Stimulated activated naive CD8-positive, alpha-beta T cell treated with anti-CD3 and anti-CD28 coated beads, Interleukin-15, amount 100 ng/mL, for 72 hours (primary cell): ENCODE data around the gene SMAP2.

ENCODE experiments used
- ATAC-seq: fragments of 150-1000 bp; cut with Tn5 transposase; 2 replicates; pipeline ENCODE4 v1.10.0; 2021; ENCODE audit warnings: mild to moderate bottlenecking, moderate library complexity
- DNase-seq, 2 donors: peaks; one replicate each; pipeline ENCODE4 v3.0.0; 2021 to 2022
- H3K27ac Mint-ChIP-seq, 2 donors: one replicate each; pipeline ENCODE4 v1.8.0; 2022; ENCODE audit warnings: mild to moderate bottlenecking in 2 of 2, mixed read lengths in 2 of 2, moderate library complexity in 2 of 2
- H3K27me3 Mint-ChIP-seq: one replicate; pipeline ENCODE4 v1.8.0; 2022; ENCODE audit warnings: mixed read lengths
- H3K4me1 Mint-ChIP-seq: one replicate; pipeline ENCODE4 v1.8.0; 2022; ENCODE audit warnings: mild to moderate bottlenecking, mixed read lengths
- H3K4me3 Mint-ChIP-seq, 2 donors: one replicate each; pipeline ENCODE4 v1.8.0; 2022; ENCODE audit warnings: mild to moderate bottlenecking in 2 of 2, mixed read lengths in 2 of 2, moderate library complexity in 1 of 2
- H3K9me3 Mint-ChIP-seq, 2 donors: one replicate each; pipeline ENCODE4 v1.8.0; 2022; ENCODE audit warnings: mixed read lengths in 2 of 2

The SMAP2 gene

DNA sequence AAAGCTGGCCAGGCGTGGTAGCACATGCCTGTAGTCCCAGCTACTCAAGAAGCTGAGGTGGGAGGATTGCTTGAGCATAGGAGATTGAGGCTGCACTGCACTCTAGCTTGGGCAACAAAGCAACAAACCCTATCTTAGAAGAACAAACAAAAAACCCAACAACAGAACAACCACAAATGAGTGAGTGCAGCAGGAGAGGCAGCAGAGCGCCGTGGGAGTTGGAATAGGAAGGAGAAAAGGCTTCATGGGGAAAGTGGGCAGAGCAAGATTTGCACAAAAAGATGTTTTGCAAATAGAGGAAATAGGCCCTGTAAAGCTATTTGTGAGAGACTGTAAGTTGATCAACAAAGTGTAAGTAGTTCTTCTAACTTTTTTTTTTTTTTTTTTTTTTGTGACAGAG is 19.6 kb downstream of the SMAP2 start:
- H3K4me1 Mint-ChIP-seq, result peaks cover 100% of the 10 kb centered on the region
- H3K27me3 Mint-ChIP-seq, result no peaks in the 10 kb centered on the region
- no peaks in the 10 kb centered on the region for H3K9me3 Mint-ChIP-seq
- peak overlapping the region; percentile 36 to 97 for H3K27ac Mint-ChIP-seq
- DNase-seq (no peak), ATAC-seq (no peak)
- peak overlapping the region; percentile 62 to 80 for H3K4me3 Mint-ChIP-seq

GRCh38 chr1:40394491-40395172 is 21.1 kb downstream of the SMAP2 start:
- peaks cover 97% of the 10 kb centered on the region for H3K4me1 Mint-ChIP-seq
- peak overlapping the region; percentile 97 to 98 for H3K27ac Mint-ChIP-seq
- no peaks in the 10 kb centered on the region for H3K9me3 Mint-ChIP-seq
- H3K4me3 Mint-ChIP-seq, result peak overlapping the region; percentile 79 to 80
- DNase-seq, result peak in 1 of 2 donors; percentile 70
- ATAC-seq, result peak; percentile 95
- no peaks in the 10 kb centered on the region for H3K27me3 Mint-ChIP-seq

DNA sequence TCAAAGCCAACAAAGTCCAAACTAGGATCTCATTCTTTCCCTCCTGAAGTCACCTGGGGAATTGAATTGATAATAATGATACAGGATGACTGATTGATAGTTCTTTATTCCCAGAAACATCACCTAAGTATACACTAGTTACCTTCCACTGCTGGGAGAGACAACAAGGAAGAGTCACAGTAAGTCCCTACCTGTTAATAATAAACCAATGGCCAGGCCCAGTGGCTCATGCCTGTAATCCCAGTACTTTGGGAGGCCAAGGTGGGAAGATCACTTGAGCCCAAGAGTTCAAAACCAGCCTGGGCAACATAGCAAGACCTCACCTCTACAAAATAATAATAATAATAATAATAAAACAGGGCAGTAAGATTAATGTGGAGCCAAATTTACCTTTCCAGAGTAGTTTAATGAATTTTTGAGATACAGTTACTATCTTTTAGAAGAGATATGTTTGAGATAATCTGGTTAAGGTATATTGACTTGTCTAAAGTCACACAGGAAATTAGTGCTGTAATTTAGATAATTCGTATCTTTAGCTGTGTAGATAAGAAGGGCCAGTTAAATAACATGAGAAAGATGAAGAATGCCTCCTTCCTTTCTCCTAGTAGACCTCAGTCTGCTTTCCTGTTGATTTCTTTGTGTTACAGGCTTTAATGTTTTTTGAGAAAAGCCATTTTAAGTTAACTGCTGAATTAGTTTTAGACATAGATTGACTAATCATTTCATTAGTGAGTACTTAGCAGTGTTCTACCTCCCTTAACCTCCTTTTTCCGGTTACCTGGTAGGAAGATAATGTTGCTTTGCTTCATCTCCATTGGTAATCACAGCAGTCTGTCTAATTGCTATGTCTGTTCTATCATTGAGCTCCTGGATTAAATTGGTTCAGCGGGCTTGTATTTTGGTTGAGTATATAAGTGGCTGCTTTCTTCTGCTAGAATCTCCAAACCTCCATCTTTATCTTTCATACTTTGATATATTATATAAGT is 22.0 kb downstream of the SMAP2 start:
- H3K4me1 Mint-ChIP-seq, result peaks cover 97% of the 10 kb centered on the region
- H3K9me3 Mint-ChIP-seq, result no peaks in the 10 kb centered on the region
- peak overlapping the region; percentile 97 to 98 for H3K27ac Mint-ChIP-seq
- DNase-seq, result no peak
- H3K27me3 Mint-ChIP-seq, result no peaks in the 10 kb centered on the region
- H3K4me3 Mint-ChIP-seq, result peak overlapping the region; percentile 79 to 80
- ATAC-seq, result no peak

DNA sequence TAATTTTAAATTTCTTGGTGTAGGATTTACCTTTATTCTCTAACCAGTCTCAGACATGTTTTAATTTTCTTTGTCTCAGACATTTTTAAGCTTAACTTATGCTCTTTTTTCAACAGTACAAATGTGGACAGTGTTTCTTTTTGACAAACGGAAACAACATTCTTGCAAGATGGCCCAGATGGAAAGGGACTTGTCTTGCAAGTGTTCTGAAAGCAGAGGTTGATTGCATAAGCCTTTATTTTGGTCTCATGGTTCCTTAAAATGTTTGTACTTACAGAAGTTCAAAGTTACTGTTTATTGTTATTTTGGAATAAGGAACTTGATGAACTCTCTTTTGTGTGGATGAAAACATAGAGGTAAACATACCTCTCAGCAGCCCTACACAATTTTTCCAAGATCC is 22.9 kb downstream of the SMAP2 start:
- Mint-ChIP-seq H3K27me3 (no peaks in the 10 kb centered on the region), H3K4me3 (peak overlapping the region; percentile 50 to 80), H3K27ac (peak overlapping the region in 1 of 2 donors; percentile 80), H3K9me3 (no peaks in the 10 kb centered on the region), H3K4me1 (peaks cover 97% of the 10 kb centered on the region)
- ATAC-seq (no peak), DNase-seq (no peak)

DNA sequence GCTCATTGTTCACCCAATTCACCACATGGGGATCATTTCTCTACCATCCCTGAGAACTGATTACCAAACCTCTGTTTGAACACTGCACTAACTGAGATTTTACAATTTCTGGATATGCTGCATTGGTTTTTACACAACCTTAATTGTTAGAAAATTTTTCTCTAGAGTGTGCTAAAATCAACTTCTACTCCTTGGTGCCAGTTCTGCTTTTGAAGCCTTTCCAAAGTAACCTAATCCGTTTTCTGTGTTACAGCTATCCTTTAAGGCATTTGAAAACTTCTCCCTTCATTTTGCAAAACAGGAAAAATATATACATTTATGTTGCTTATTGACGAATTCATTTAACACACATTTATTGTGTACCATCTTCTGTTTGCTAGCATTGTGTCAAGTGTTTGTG is 23.7 kb downstream of the SMAP2 start:
- Mint-ChIP-seq H3K4me3 (peak overlapping the region; percentile 50 to 80), H3K4me1 (peaks cover 97% of the 10 kb centered on the region), H3K27me3 (no peaks in the 10 kb centered on the region), H3K9me3 (no peaks in the 10 kb centered on the region), H3K27ac (peak overlapping the region in 1 of 2 donors; percentile 89)
- no peak for DNase-seq
- ATAC-seq, result no peak

DNA sequence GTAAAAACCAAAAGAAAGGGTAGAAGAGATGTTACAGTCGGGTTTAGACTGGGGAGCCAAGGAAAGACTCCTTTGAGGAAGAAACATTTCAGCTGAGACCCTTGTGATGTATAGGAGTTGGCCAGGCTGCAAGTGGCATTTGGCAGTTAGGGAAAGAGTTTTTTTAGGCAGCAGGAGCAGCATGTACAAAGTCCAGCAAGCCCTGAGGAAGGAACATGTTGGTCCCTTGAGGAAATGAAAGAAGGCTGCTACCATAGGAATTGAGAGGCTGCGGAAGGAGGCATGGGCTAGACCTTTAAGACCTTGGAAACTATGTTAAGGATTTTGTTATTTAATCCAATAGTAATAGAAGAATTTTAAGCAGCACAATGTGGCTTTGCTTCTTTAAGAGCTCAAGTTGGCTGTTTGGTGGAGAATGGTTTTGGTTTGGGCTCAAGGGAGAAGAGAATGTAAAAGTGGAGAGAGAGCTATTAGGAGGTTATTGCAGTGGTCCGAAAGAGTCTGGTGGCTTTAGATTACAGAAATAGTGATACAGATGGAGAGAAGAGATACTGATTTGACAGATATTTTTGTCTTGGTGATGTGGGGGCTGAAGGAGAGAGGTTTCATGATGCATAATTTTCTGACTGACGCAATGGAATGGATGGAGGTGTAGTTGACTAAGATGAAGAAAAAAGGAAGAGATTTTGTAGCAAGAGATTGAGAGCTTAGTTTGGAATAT is 26.6 kb downstream of the SMAP2 start:
- no peaks in the 10 kb centered on the region for H3K27me3 Mint-ChIP-seq
- H3K9me3 Mint-ChIP-seq, result no peaks in the 10 kb centered on the region
- peak; percentile 84 for ATAC-seq

GRCh38 chr1:40401473-40402201 is 28.1 kb downstream of the SMAP2 start:
- Mint-ChIP-seq H3K4me3 (peak overlapping the region; percentile 59 to 67), H3K27me3 (no peaks in the 10 kb centered on the region), H3K9me3 (no peaks in the 10 kb centered on the region), H3K27ac (peak overlapping the region; percentile 77 to 91), H3K4me1 (peaks cover 92% of the 10 kb centered on the region)
- DNase-seq (no peak), ATAC-seq (no peak)

More for the DNA sequence above, 26.6 kb downstream of the SMAP2 start:
- no peak for DNase-seq
- Mint-ChIP-seq H3K4me1 (peaks cover 95% of the 10 kb centered on the region), H3K27ac (peak overlapping the region; percentile 0 to 87), H3K4me3 (peak overlapping the region; percentile 21 to 67)

GRCh38 chr1:40404670-40405462 is 31.3 kb downstream of the SMAP2 start:
- H3K9me3 Mint-ChIP-seq, result no peaks in the 10 kb centered on the region
- H3K27ac Mint-ChIP-seq, result peak overlapping the region; percentile 78 to 96
- peak overlapping the region; percentile 64 to 71 for H3K4me3 Mint-ChIP-seq
- peaks cover 74% of the 10 kb centered on the region for H3K4me1 Mint-ChIP-seq
- ATAC-seq, result peak; percentile 27
- H3K27me3 Mint-ChIP-seq, result no peaks in the 10 kb centered on the region
- no peak for DNase-seq

DNA sequence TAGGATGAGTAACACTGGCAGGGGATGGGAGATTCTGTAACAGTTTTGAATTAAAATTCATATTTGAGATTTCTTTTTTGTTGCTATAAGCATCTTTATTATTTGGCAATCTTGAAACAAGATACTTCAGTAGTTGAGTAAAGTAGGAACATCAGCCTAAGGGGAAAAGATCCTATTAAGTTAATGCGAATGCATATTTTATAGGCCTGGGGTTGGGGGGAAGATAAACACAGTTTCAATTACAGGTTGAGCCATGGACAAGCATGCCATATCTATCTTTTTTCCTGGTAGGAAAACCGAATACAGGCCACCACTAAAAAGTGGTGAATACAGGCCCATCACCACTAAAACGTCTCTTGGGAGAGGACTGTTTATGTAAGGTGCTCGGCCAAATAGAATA is 32.3 kb downstream of the SMAP2 start:
- H3K27ac Mint-ChIP-seq, result peak overlapping the region; percentile 78 to 80
- peaks cover 65% of the 10 kb centered on the region for H3K4me1 Mint-ChIP-seq
- H3K9me3 Mint-ChIP-seq, result no peaks in the 10 kb centered on the region
- peak overlapping the region in 1 of 2 donors; percentile 12 for H3K4me3 Mint-ChIP-seq
- no peak for ATAC-seq
- no peaks in the 10 kb centered on the region for H3K27me3 Mint-ChIP-seq
- no peak for DNase-seq

DNA sequence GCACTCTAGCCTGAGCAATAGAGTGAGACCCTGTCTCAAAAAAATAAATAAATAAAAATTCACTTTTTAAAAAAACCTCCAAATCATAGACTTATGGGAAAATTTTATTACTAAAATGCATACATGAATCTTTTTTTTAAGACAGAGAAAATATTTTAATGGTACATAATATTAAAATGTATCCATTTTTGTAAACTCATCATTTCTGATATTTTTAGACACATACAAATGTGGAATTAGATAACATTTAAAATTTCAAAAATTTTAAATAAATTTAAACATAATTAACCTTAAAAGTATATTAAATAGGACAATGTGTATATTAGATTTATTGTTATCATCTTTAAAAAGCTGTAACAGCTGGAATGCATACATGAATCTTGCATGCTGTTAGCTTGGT is 33.9 kb downstream of the SMAP2 start:
- H3K27ac Mint-ChIP-seq, result no peak overlapping the region
- no peak for ATAC-seq
- no peak overlapping the region for H3K4me3 Mint-ChIP-seq
- DNase-seq, result no peak
- no peaks in the 10 kb centered on the region for H3K9me3 Mint-ChIP-seq
- H3K4me1 Mint-ChIP-seq, result peaks cover 56% of the 10 kb centered on the region
- no peaks in the 10 kb centered on the region for H3K27me3 Mint-ChIP-seq

DNA sequence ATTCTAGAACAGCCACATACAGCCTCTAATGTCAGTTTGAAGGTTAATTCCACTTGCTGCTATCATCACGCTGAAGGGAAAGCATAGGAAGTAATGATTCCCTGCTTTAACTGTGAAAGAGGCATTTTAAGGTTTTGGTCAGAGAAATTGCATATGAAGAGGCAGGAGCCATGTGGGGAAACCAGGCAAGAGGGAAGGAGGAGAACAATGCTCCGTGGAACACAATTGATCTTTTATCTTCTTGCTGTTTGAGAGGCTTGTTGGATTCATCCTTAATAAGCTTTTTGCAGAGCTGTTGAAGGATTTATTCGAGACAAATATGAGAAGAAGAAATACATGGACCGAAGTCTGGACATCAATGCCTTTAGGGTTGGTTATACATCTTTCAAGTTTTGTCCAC is 35.9 kb downstream of the SMAP2 start:
- H3K27ac Mint-ChIP-seq, result no peak overlapping the region
- H3K9me3 Mint-ChIP-seq, result no peaks in the 10 kb centered on the region
- H3K27me3 Mint-ChIP-seq, result no peaks in the 10 kb centered on the region
- peaks cover 56% of the 10 kb centered on the region for H3K4me1 Mint-ChIP-seq
- no peak for ATAC-seq
- no peak overlapping the region for H3K4me3 Mint-ChIP-seq
- no peak for DNase-seq

GRCh38 chr1:40411294-40411693 is 37.8 kb downstream of the SMAP2 start:
- H3K9me3 Mint-ChIP-seq, result no peaks in the 10 kb centered on the region
- H3K27ac Mint-ChIP-seq, result no peak overlapping the region
- H3K4me3 Mint-ChIP-seq, result no peak overlapping the region
- DNase-seq (no peak), ATAC-seq (no peak)
- no peaks in the 10 kb centered on the region for H3K27me3 Mint-ChIP-seq
- H3K4me1 Mint-ChIP-seq, result peaks cover 46% of the 10 kb centered on the region

- peaks cover 44% of the 10 kb centered on the region for H3K4me1 Mint-ChIP-seq
These were observed 38.3 kb downstream of the SMAP2 start for GRCh38 chr1:40411843-40412242.

DNA sequence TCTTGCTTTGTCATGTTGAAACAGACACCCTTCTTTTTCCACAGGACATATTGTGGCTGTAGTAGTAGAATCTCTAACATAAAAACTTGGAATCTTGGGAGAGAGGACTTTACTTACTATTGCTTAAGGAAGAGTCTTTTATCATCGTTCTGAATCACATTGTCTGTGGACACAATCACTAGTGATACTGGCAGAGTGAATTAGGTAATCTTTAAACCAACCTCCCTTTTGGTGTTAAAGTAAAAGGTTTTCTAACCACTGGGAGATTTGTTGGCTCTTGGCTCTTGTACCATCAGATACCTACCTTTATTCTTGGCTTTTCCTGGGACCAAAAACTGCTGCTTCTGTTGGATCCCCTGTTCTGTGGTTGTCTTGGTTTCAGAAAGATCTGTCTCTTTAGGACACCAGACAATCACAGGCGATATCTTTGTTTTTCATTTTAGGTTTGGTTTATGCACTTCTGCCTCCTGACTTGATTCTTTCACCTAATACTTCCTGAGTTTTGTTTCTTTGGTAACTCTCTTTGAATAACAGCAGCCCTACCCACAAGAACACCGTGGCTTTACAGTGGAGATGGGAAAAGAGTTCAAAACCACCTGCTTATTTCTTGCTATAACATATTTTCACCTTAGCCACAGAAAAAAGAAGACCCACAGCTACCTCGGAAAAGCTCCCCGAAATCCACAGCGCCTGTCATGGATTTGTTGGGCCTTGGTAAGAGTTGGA is 40.2 kb downstream of the SMAP2 start:
- no peaks in the 10 kb centered on the region for H3K27me3 Mint-ChIP-seq
- H3K27ac Mint-ChIP-seq, result peak overlapping the region in 1 of 2 donors; percentile 48
- no peak overlapping the region for H3K4me3 Mint-ChIP-seq
- no peak for ATAC-seq
- H3K4me1 Mint-ChIP-seq, result peaks cover 52% of the 10 kb centered on the region
- no peaks in the 10 kb centered on the region for H3K9me3 Mint-ChIP-seq
- DNase-seq, result no peak

More at GRCh38 chr1:40411843-40412242, 38.3 kb downstream of the SMAP2 start:
- DNase-seq, result no peak
- H3K27me3 Mint-ChIP-seq, result no peaks in the 10 kb centered on the region
- peak overlapping the region in 1 of 2 donors; percentile 7 for H3K4me3 Mint-ChIP-seq
- H3K27ac Mint-ChIP-seq, result peak overlapping the region; percentile 63 to 91
- no peak for ATAC-seq
- H3K9me3 Mint-ChIP-seq, result no peaks in the 10 kb centered on the region
